Hypothalamus (tissue), 51 donors: ENCODE measurements around the gene APOLD1.
"Not testable (repeated sequence)": the region's sequence is repeated elsewhere in the genome, so short reads cannot be mapped to it uniquely, and the experiment has no call there.

Source experiments
- DNase-seq, 51 donors: peaks; one replicate each; lab custom pipeline; 2025; lab: John Stamatoyannopoulos, UW

Gene APOLD1

DNA sequence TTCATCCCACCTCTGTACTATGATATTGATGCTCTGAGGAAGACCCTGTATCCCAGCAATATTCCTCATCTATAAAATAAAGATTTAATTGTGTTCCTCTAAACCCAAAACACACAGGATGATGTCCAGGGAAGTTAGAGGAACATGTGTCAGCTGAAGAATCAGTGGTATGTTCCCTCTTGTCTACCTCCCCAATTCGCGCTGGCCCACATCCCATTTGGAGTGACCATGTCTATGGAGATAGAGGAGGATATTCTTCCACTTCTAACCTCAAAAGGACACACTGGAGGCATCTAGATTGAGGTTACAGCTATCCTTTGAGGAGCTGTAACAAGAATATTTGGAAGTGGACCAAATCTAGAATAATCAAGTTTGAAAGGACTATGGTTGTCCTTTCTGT is 1.3 kb upstream of the APOLD1 start:
- DNase-seq, result no peak

DNA sequence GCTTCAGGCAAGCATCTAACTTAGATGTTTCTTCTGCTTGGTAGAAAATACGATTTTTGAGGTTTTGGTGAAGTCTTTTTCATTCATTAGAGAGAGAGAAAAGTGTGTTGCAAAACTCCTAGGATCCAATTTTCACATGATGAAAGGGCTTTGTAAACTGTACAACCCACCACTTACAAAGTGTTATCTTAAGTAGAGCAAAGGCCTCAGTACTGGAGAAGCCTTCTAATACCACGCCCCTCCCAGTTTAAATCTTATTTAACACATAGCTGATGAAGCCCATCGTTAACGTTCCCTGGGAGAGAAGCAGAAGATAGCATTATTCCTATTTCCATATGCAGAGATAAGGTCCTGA is 869 bp downstream of the APOLD1 start:
- DNase-seq, result no peak

DNA sequence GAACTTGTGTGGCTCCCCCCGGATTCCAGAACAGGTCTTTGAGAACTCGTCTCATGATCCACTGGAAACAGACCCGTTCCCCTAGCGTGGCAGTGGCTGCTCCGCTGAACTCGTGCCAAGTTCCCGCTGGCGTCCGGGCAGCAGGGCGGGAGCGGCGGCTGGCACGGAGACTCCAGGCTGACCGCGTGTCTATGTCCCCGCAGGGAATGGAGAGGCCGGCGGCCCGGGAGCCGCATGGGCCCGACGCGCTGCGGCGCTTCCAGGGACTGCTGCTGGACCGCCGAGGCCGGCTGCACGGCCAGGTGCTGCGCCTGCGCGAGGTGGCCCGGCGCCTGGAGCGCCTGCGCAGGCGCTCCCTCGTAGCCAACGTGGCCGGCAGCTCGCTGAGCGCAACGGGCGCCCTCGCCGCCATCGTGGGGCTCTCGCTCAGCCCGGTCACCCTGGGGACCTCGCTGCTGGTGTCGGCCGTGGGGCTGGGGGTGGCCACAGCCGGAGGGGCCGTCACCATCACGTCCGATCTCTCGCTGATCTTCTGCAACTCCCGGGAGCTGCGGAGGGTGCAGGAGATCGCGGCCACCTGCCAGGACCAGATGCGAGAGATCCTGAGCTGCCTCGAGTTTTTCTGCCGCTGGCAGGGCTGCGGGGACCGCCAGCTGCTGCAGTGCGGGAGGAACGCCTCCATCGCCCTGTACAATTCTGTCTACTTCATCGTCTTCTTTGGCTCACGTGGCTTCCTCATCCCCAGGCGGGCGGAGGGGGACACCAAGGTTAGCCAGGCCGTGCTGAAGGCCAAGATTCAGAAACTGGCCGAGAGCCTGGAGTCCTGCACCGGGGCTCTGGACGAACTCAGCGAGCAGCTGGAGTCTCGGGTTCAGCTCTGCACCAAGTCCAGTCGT is 1.5 kb downstream of the APOLD1 start:
- DNase-seq, result peak in 50 of 51 donors; percentile 31 to 93 (median 70)

DNA sequence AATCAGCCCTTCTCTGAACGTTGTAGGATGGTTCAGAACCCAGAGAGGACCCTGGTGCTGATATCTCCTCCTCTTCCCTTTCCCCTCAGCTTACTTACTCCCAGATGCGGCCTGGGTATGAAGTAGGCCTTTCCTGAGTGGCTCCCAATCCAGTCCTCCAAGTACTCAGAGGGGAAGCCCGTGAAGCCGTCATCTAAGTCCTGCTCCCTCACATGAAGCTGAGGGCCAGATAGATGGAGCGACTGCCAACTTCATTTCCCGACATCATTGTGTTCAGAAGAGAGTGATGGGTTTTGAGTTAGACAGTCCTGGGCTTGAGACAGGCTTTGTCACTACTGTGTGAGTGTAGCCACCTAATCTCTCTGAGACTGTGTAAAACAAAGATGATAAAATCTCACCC is 2.7 kb downstream of the APOLD1 start:
- peak in 1 of 51 donors; percentile 6 for DNase-seq

DNA sequence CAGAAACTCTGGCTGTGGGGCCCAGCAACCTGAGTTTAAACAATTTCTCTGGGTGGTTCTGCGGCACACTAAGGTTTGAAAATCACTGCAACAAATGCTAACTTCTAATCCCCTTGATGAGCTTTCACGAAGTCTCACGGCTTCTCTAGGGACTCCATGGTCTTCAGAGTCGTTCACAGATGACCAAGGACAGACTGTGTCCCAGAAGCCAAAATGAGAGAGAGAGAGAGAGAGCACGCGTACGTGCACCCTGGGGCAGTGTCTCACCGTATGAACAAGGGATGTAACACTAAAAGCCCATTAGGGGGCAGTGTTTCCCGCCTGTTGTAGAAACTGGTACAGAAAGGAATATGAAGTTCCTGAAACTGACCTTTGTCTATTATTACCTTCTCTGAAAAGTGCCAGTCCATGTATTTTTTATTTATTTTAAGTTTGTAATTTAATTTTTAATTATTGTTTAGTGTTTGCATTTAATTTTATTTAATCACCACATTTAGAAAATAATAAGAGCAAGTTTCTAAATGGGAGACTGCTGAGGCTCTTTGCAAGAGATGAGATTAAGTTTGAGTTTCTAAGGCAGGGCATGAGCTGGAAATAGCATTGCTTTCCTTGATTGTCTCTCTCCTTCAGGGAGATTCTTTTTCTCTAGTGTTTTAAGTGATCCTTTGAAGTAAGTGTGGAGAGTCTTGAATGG is 3.4 kb downstream of the APOLD1 start:
- DNase-seq, result peak in 32 of 51 donors; percentile 6 to 76 (median 37)

DNA sequence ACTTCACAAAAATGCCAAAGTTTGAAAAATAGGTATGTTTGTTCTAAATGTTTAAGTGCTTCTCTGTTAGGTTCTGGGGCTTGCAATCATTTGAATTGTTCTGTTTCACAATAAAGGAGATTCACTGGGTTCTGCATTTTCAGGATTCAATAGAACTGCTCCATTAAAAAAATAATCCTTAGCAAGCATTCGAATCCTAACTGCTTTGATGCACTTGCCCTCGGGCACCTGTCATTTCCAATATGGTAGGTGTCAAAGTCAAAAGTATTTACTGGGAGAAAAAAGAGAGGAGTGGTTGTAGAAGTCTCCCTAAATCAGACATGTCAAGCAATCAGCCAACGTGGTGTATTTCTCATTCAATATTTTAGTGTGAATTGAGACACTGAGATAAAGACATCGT is 5.5 kb downstream of the APOLD1 start:
- no peak for DNase-seq

DNA sequence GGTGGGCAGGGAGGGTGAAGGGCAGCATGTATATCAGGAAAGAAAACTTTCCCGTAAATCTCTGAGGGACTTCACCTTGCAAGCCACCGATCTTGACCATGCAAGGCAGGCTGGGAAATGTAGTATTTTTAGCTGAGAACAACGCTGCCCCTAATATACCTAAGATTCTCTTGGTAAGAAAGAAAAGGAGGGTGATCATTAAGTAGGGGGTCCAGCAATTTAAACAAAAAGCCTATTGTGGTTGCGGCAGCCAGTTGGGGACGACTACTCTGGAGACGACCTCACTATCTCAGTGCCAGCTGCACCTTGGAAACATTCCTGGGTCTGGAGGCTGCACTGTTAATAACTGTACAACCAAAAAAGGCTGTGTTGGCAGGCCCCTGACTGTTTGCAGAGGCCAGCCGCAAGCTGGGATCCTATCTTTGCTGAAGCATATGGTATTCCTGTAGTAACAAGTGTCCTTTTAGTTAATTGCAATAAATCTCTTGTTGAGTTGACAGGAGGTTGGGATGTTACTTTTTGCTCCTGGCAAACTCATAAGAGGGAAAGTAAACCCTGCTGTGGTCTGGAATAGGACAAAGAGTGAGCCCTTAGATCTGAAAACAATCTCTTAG is 6.4 kb downstream of the APOLD1 start:
- DNase-seq, result no peak

DNA sequence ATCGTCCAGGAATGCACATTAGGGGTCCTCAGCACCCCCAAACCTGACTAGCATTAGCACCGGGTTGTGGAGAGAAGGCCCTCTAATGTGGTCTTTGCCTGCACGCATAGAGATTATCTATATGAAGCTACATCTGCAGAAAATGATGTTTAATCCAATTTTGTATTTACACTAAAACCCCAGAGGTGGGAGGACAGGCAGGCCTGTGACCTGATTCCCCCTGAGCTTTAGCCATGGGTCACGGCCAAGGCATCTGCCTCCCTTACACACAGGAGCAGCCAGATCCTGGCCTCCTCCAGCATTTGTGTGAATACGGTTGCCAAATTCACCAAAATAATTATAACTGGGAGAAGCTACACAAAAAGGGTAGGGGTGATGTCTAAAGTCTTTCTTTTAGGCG is 7.0 kb downstream of the APOLD1 start:
- no peak for DNase-seq

DNA sequence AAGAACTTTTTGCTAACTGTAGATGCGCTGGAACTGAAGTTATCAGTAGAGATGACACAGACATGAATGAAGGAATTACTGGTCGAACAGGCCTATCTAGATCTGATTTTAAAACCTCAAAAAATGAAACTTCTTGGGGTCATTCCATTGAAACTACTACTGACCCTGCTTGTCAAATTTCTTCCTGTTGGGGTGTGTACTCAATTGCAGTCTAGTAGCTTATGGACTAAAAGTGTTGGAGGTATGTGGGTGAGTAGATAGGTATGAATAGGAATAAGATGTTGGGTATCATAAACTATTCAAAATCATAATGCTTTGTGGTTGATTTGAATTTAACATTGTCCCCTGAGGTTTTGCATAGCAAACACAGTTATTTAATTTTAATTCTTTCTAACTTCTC is 9.2 kb downstream of the APOLD1 start:
- no peak for DNase-seq

DNA sequence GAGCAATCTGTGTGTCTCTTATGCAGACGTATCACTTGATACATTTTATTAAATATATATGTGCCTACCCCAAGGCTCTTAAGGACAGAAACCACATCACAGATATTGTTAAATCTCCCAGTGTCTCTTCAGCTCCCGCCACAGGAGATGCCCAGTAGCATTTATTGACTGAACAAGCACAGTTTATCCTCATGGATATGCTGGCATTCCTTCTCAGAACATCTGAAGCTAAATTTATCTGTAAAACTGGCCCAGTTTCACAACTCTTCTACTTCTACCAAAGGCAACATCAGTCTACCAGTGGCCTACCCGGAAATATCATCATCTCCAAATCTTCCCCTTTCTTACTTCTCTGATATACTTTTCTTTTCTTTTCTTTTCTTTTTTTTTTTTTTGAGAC is 10.7 kb downstream of the APOLD1 start:
- no peak for DNase-seq

DNA sequence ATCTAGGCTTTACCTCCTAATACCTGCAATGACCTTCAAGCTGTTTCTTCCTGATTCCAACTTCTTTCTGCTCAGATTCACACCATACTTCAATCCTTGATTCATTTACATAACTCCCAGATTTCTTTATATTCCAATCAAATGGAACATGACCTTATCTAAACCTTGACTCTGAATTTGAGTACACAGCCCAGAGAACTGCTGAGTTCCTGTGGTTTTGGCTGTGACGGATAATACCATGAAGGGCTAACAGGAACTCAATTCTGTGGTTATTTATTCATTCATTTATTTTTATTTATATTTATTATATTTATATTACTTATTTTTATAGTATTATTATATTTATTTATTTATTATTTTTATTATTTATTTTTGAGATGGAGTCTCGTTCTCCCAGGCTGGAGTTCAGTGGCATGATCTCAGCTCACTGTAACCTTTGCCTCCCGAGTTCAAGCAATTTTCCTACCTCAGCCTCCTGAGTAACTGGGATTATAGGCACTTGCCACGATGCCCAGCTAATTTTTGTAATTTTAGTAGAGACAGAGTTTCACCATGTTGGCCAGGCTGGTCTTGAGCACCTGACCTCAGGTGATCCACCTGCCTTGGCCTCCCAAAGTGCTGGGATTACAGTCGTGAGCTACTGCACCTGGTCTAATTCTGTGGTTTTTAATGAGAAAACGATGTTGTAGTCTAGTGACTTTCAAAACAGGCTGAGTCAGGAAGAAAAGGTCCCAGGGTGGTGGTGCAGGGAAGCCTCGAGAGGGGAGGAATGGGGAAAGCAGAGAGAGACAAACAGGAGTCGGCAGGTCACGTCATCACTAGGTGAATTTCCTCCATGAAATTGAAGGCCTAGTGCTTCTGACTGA is 11.7 kb downstream of the APOLD1 start:
- DNase-seq, result no peak

DNA sequence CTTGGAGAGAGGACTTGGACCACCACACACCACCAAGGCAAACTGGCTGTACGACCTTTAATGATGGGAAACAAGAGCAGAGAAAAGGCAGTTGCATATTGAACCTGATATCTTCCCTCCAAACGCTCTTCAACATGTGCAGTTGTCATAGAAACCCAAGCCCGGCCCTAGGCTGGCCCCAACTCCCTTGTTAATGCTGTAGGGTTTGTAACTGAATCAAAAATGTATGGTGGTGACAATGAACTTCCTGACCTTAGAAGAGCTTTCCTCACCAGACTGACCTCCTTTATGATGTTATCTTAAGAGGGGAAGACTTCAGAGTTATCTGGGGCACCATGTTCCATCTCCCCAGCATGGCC is 12.3 kb downstream of the APOLD1 start:
- no peak for DNase-seq

DNA sequence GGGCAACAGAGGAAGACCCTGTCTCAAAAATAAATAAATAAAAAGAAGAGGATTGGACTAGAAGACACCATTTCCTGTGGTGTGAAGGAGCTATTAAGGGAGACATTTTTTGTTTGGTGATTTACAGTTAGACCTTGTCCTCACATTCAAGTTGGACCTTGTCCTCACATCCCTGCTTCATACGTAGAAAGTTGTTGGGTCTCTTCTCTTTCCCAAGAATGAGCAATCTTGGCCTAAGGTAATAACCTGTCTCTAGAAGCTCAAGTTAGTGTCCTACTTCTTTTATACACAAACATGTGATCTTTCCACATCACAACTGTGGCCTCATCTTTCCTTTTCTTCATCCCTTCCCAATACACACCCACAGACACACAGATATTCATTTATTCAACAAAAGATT is 13.0 kb downstream of the APOLD1 start:
- no peak for DNase-seq

DNA sequence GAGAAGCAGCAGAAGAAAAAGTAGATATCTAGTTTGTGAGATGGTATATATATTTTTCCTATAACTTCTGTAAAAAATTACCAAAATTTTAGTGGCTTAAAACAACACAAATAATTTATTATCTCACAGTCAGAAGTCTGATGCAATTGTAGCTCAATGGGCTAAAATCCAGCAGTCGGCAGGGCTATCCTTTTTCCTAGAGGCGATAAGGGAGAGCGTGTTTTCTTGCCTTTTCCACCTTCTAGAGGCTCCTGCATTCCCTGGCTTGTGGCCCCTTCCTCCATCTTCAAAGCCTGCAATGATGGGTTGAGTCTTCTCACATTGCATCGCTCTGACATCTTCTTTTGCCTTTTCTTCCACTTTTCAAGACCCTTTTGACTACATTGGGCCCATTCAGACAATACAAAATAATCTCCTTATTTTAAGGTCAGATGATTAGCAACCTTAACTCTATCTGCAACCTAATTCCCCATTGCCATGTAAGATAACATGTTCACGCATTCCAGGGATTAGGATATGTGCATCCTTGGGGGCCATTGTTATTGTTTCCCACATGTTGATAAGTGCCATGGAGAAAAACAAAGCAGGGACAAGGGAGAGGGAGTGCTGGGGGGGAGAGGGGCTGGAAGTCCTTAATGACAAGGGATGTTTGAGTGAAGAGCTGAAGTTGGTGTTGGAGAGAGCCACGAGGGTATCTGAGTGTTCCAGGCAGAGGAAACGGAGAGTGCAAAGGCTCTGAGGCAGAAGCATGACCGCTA is 13.9 kb downstream of the APOLD1 start:
- no peak for DNase-seq

DNA sequence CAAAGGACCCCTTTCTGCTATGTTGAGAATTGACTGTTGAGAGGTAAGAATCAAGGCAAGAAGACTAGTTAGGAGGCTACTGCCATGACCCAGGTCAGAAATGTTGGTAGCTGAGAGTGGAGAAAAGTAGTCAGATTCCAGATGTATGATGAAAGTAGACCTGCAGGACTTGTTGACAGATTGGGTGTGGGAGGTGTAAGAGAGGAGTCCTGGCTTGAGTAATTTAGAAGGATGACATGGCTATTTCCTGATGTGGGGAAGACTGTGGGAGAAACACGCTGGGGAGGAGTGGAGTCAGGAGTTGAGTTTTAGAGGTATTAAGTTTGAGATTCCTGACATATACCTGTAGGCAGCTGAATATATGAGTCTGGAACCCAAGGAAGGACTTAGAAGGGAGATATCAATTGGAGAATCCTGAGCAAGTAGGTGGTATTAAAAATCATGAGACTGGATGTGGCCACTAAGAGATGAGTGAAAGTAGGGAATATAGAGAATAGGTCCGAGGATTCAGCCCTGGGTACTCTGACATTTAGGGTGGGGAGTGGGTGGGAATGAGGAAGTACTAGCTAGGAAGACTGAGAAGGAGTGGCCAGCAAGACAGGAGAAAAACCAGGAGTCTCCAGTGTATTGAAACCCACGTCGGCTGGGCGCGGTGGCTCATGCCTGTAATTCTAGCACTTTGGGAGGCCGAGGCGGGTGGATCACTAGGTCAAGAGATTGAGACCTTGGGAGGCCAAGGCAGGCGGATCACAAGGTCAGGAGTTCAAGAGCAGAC is 15.1 kb downstream of the APOLD1 start:
- no peak for DNase-seq

DNA sequence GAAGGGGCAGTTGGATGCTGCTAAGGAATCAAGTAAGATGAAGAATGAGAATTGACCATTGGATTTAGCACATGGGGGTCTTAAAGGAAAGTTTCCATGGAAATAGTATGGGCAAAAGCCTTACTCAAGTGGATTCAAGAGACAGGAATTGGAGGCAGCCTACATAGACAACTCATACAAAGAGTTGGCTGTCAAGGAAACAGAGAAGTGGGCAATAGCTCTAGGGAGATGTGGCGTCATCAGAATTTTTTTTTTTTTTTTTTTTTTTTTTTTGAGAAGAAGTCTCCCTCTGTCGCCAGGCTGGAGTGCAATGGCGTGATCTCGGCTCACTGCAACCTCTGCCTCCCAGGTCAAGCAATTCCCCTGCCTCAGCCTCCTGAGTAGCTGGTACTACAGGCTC is 16.2 kb downstream of the APOLD1 start:
- not testable (repeated sequence) for DNase-seq

DNA sequence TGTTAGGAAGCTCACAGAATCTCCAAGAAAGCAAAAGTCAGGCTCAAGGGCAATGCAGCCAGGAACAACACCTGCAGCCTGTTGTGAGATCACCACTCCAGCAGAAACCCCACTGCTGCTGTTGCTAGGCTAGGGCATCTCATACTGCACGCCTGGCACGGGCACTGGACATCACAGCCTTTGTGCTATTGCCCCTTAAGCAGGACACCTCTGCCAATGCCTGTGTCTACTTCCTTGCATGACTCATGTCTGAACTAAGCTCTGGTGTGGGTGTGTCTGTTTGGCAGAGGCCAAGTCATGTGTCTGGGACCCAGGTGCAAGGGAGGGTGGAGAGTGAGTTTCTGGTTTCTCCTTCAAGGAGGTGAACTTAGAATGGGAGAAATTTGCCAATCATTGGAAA is 17.7 kb downstream of the APOLD1 start:
- peak in 11 of 51 donors; percentile 3 to 34 (median 14) for DNase-seq

DNA sequence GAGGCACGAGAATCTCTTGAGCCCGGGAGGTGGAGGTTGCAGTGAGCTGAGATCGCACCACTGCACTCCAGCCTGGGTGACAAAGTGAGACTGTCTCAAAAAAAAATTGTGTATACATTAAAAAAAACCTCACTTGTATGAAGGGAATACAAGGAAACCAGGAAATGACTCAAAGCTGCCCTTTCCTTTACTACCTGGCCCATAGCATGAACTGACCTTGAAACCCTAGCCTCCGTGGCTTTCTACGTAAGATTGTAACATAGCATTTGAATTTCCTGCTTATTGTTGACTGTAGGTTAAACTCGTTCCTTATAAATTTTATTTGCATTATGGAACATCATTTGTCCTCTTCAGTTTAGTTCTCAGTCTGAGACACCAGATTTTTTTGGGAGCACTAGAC is 18.6 kb downstream of the APOLD1 start:
- DNase-seq, result no peak

DNA sequence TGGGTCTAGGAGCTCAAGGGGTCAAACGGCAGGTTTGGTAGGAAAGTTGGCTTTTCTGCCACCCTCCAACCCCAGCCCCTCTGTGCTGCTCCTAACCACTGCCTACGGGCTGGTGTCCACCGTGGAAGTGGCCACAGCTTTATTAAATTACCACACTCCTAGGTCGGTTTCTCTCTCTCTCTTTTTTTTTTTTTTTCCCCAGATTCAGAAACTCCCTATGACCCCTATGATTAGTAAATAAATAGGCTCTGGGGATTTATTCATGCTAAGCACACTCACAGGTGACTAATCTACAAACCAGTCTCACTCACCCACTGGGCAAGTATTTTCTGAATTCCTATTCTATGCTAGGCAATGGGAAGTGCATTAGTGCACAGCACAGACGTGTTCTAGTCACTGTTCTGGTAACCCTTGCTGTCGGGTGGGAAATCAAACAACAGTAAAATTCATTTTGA is 19.0 kb downstream of the APOLD1 start:
- no peak for DNase-seq
